Gastrocnemius medialis (tissue), 4 donors: ENCODE results near the gene CLDN4. TPM values are rescaled to one million over a fixed set of nuclear protein-coding genes. Genes with fewer than 3 reads are reported as not detected.

Source experiments
- ATAC-seq, 2 donors: fragments of 150-250 bp; one replicate each; pipeline ENCODE4 v1.9.1; 2016
- DNase-seq, 2 donors: peaks; one replicate each; pipeline ENCODE4 v3.0.0-alpha.2; 2019
- H3K27ac ChIP-seq, 4 donors: fragments of 200-600 bp; sonication (generic); 1 replicate in 1 of 4; 2 replicates in 3 of 4; pipeline ENCODE4 v1.5.1; 2016 to 2018; ENCODE audit warnings: mild to moderate bottlenecking in 2 of 4, moderate library complexity in 1 of 4
- H3K27me3 ChIP-seq, 3 donors: fragments of 200-600 bp; sonication (generic) in 2 of 3; 1 replicate in 1 of 3; 2 replicates in 2 of 3; pipeline versions ENCODE4 v1.5.1 to v1.6.0; 2016 to 2019; ENCODE audit warnings: mild to moderate bottlenecking in 1 of 3, moderate library complexity in 1 of 3
- H3K36me3 ChIP-seq, 2 donors: fragments of 200-600 bp; sonication (generic) in 1 of 2; one replicate each; pipeline ENCODE4 v1.5.1; 2017 to 2018
- H3K4me1 ChIP-seq, 2 donors: fragments of 200-600 bp; sonication (generic) in 1 of 2; one replicate each; pipeline ENCODE4 v1.5.1; 2016 to 2017; ENCODE audit warnings: mild to moderate bottlenecking in 2 of 2
- H3K4me3 ChIP-seq, 4 donors: fragments of 200-600 bp; sonication (generic) in 3 of 4; 1 replicate in 1 of 4; 2 replicates in 3 of 4; pipeline ENCODE4 v1.5.1; 2016 to 2019; ENCODE audit warnings: mild to moderate bottlenecking in 2 of 4
- H3K9me3 ChIP-seq, 3 donors: fragments of 200-600 bp; sonication (generic) in 2 of 3; 1 replicate in 1 of 3; 2 replicates in 2 of 3; pipeline ENCODE4 v1.5.1; 2016 to 2019
- CTCF ChIP-seq, 5 experiments: fragments of 450-650 bp in 3 of 5; fragments of 200-600 bp in 2 of 5; sonication (generic) in 2 of 5; IDR thresholded peaks in 4 of 5; conservative IDR thresholded peaks in 1 of 5; 1 replicate in 4 of 5; 2 replicates in 1 of 5; pipeline ENCODE4 v1.5.1; 2016 to 2019; ENCODE audit warnings: antibody characterized with exemption in 5 of 5, mild to moderate bottlenecking in 3 of 5, moderate library complexity in 3 of 5
- POLR2A ChIP-seq, 2 donors: fragments of 450-650 bp; IDR thresholded peaks; one replicate each; pipeline ENCODE4 v1.6.1; 2017; ENCODE audit warnings: antibody characterized with exemption in 2 of 2, mild to moderate bottlenecking in 2 of 2, moderate library complexity in 2 of 2
- in situ Hi-C, 4 donors: fragments of 200-750 bp; cut with MboI; loops; one replicate each; pipeline versions ENCODE4 v1.15.0 to v1.8.0; 2017; ENCODE audit warnings: low sequenced_read_pairs in 4 of 4
- intact Hi-C: fragments of 100-400 bp; cut with DNase I; formaldehyde crosslinking; loops from one replicate; pipeline ENCODE4 v1.15.1; 2023; ENCODE audit warnings: low total_unique reads
- total RNA-seq, 4 donors: library from RNA; depleted of rRNA; stranded (reverse); fragments of >200 nt; gene quantifications; one replicate each; pipeline versions ENCODE4 v1.1.0 to v1.2.3, GENCODE V29; 2016

The CLDN4 gene
- total RNA-seq, 4 donors from 2014 or later = 0.16 to 3.7 (median 0.42) TPM

GRCh38 chr7:73799282-73800141, 31.3 kb upstream of the CLDN4 start:
- in situ Hi-C loops = no loop called here
- Histone ChIP-seq H3K36me3 (no peaks in the 10 kb centered on the region), H3K4me1 (no peaks in the 10 kb centered on the region), H3K27me3 (no peaks in the 10 kb centered on the region), H3K9me3 (no peaks in the 10 kb centered on the region), H3K4me3 (no peak overlapping the region), H3K27ac (no peak overlapping the region)
- DNase-seq (no peak), ATAC-seq (no peak)
- intact Hi-C loops = no loop called here
- TF ChIP-seq CTCF (IDR thresholded peaks at IDR 0.05 in 4 of 5, conservative IDR thresholded peaks at IDR 0.05 in 1 of 5) = no peak
- TF ChIP-seq POLR2A (IDR thresholded peaks at IDR 0.05) = no peak

GRCh38 chr7:73801577-73801976, 29.2 kb upstream of the CLDN4 start:
- ATAC-seq (no peak), DNase-seq (no peak)
- TF ChIP-seq CTCF (IDR thresholded peaks at IDR 0.05 in 4 of 5, conservative IDR thresholded peaks at IDR 0.05 in 1 of 5) (no peak), POLR2A (IDR thresholded peaks at IDR 0.05) (no peak)
- Histone ChIP-seq H3K36me3 (no peaks in the 10 kb centered on the region), H3K27me3 (no peaks in the 10 kb centered on the region), H3K27ac (no peak overlapping the region), H3K4me3 (no peak overlapping the region), H3K9me3 (no peaks in the 10 kb centered on the region), H3K4me1 (no peaks in the 10 kb centered on the region)
- intact Hi-C loops = no loop called here
- in situ Hi-C loops = no loop called here

GRCh38 chr7:73802459-73802858, 28.3 kb upstream of the CLDN4 start:
- no peaks in the 10 kb centered on the region for H3K36me3 ChIP-seq
- in situ Hi-C loops = no loop called here
- DNase-seq (no peak), ATAC-seq (no peak)
- no peaks in the 10 kb centered on the region for H3K4me1 ChIP-seq
- TF ChIP-seq CTCF (IDR thresholded peaks at IDR 0.05 in 4 of 5, conservative IDR thresholded peaks at IDR 0.05 in 1 of 5) (no peak), POLR2A (IDR thresholded peaks at IDR 0.05) (no peak)
- no peaks in the 10 kb centered on the region for H3K27me3 ChIP-seq
- H3K27ac ChIP-seq = no peak overlapping the region
- intact Hi-C loops = no loop called here
- H3K4me3 ChIP-seq = no peak overlapping the region
- H3K9me3 ChIP-seq = no peaks in the 10 kb centered on the region

- TF ChIP-seq POLR2A (IDR thresholded peaks at IDR 0.05) = no peak
- no peak for TF ChIP-seq CTCF (IDR thresholded peaks at IDR 0.05 in 4 of 5, conservative IDR thresholded peaks at IDR 0.05 in 1 of 5)
- Histone ChIP-seq H3K4me1 (no peaks in the 10 kb centered on the region), H3K27ac (no peak overlapping the region), H3K36me3 (no peaks in the 10 kb centered on the region), H3K27me3 (peaks cover 0 to 11% (median 0%) of the 10 kb centered on the region in 3 donors), H3K9me3 (no peaks in the 10 kb centered on the region), H3K4me3 (no peak overlapping the region)
- DNase-seq (no peak), ATAC-seq (no peak)
- intact Hi-C loops = no loop called here
- in situ Hi-C loops = no loop called here
Measured at GRCh38 chr7:73809467-73809951, 21.3 kb upstream of the CLDN4 start.
